Stimulated activated CD8-positive, alpha-beta memory T cell treated with anti-CD3 and anti-CD28 coated beads, Interleukin-4, amount 100 ng/mL, for 4 hours (primary cell): ENCODE results near the gene IL17RC.
"Not testable (repeated sequence)": the region's sequence is repeated elsewhere in the genome, so short reads cannot be mapped to it uniquely, and the experiment has no call there.

Experiments used
- DNase-seq, 2 donors: peaks; one replicate each; pipeline ENCODE4 v3.0.0-alpha.2; 2020; ENCODE audit warnings: low read depth in 2 of 2, low spot score in 1 of 2

Gene IL17RC, protein sequence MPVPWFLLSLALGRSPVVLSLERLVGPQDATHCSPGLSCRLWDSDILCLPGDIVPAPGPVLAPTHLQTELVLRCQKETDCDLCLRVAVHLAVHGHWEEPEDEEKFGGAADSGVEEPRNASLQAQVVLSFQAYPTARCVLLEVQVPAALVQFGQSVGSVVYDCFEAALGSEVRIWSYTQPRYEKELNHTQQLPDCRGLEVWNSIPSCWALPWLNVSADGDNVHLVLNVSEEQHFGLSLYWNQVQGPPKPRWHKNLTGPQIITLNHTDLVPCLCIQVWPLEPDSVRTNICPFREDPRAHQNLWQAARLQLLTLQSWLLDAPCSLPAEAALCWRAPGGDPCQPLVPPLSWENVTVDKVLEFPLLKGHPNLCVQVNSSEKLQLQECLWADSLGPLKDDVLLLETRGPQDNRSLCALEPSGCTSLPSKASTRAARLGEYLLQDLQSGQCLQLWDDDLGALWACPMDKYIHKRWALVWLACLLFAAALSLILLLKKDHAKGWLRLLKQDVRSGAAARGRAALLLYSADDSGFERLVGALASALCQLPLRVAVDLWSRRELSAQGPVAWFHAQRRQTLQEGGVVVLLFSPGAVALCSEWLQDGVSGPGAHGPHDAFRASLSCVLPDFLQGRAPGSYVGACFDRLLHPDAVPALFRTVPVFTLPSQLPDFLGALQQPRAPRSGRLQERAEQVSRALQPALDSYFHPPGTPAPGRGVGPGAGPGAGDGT

GRCh38 chr3:9916734-9917680, at the start of gene IL17RC:
Gene IL17RC (plus strand): TSS chr3:9917098. CDS start chr3:9917316, 218 bp downstream.
- peak in 1 of 2 donors; percentile 25 for DNase-seq

DNA sequence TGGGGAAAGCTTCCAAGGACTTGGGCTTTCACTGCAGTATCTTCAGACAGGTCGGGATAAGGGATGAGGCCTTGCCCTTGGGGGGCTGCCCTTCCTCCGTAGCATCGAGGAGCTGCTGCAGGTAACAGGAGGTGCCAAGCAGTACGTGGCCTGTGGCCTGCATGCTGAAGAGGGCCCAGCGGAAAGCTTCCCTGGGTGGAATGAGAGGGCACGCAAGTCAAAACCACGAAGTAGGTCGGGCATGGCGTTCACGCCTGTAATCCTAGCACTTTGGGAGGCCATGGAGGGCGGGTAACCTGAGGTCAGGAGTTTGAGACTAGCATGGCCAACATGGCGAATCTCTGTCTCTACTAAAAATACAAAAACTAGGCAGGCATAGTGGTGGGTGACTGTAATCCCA, 49.8 kb upstream of the IL17RC start:
- DNase-seq, result no peak

DNA sequence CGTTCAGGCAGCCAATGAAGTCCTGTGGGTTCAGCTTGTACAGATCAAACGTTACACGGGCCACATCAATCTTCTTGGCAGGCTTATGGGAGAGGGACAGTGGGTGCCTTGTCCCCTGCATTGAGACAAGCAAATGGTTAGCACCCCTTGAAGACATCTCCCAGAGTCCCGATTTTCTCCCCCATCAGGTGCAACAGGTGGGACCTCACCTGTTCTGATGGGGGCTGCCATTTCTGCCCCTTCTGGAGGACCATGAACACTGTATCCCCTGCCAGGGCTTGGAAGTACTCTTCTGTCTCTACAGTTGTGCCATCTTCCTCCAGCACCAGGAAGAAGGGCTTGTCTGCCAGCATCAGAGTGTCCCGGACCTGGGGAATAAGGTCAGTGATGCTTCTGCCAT, 46.9 kb upstream of the IL17RC start:
- no peak for DNase-seq

DNA sequence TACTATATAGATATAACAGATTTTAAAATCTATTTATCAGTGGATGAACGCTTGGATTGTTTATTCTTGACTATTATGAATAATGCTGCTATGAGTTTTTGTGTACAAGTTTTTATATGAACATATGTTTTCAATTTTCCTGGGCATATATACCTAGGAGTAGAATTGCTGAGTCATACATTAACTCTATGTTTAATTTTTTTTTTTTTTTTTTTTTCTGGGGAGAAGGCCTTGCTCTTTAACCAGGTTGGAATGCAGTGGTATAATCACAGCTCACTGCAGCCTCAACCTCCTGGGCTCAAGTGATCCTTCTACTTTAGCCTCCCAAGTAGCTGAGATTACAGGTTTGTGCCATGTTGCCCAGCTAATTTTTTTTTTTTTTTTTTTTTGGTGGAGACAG, 45.9 kb upstream of the IL17RC start:
- DNase-seq, result no peak

DNA sequence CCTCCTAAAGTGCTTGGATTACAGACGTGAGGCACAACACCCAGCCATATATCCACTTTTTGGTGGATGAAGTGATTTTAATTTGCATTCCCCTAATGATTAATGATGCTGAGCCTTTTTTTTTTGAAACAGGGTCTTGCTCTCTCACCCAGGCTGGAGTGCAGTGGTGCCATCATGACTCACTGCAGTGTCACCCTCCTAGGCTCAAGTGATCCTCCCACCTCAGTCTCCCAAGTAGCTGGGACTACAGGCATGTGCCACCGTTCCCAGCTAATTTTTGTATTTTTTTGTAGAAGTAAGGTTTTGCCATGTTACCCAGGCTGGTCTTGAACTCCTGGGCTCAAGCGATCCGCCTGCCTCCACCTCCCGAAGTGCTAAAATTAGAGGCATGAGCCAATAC, 44.8 kb upstream of the IL17RC start:
- not testable (repeated sequence) for DNase-seq

DNA sequence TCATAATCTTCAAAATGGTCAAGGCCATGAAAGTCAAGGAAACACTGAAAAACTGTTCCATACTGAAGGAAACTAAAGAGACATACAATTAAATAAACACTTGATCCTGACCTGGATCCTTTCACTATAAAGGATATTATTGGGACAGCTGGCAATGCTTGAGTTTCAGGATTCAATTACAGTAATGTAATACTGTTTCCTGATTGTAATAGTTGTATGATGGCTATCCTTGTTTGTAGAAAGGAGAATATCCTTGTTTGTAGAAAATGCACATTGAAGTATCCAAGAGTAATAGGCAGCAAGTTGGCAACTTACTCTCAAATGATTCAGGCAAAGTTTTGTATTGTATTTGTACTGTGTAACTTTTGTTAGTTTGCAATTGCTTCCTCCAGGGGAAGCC, 41.5 kb upstream of the IL17RC start:
- DNase-seq, result no peak

DNA sequence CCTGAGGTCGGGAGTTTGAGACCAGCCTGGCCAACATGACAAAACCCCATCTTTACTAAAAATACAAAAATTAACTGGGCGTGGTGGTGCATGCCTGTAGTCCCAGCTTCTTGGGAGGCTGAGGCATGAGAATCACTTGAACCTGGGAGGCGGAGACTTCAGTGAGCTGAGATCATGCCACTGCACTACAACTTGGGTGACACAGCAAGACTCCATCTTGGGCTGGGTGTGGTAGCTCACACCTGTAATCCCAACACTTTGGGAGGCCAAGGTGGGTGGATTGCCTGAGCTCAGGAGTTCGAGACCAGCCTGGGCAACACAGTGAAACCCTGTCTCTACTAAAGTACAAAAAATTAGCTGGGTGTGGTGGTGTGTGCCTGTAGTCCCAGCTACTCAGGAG, 40.6 kb upstream of the IL17RC start:
- not testable (repeated sequence) for DNase-seq

DNA sequence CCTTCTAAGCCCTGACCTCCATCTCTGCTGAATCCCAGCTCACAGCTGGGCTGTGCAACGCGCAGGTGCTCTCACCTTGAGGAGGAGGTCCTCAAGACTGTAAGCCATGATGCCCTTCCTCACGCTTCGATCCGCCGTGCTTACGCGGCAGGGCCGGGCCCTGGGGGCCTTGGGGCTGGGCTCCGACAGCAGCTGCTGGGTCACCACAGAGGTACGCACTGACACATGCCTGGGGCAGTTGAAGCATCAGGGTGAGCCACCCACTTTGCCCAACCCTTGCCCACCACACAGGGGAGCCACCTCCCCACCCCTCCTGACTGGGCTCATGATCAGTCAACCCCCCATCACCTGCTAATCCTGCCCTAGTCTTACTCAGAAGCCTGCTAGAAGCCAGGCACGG, 39.9 kb upstream of the IL17RC start:
- DNase-seq, result no peak

- no peak for DNase-seq
Observed at GRCh38 chr3:9878700-9879099, 38.2 kb upstream of the IL17RC start.

DNA sequence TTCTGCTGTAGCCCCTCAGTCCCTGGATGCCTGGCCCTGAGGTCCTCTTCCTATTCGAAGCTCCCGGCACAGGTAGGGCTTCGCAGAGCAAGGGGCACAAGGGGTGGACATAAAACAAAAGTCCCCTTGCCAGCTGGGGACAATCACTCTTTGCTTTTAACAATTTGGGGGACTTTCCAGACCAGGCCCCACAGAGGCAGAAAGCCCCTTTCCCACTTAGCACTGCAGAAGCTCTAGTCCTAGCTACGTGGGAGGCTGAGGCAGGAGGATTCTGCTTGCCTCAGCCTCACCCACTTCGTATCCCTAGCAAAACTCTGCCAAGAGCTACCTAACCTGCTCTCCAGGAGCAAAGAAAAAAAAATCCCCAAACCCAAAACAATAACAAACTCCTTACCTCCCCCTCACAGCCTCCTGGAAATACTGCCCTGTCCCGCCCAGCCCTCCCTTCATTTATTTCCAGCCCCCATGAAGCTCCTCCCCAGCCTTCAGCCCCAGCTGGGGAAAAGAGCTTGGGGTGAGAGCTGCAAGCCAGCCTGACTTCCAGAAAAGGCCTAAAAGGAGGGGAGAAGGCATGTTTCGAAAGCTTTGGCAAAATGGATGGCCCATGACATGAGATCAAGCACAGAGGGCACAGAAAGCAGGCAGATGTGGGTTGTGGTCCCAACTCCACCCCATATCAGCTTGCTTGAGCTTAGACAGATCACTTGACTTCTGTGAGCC, 36.9 kb upstream of the IL17RC start, which contains the start of gene CIDEC:
TSS of gene CIDEC (minus strand) at position 424 of the 720 bp plus-strand sequence. CDS start 1,767 bp downstream, outside the sequence.
- DNase-seq, result no peak

DNA sequence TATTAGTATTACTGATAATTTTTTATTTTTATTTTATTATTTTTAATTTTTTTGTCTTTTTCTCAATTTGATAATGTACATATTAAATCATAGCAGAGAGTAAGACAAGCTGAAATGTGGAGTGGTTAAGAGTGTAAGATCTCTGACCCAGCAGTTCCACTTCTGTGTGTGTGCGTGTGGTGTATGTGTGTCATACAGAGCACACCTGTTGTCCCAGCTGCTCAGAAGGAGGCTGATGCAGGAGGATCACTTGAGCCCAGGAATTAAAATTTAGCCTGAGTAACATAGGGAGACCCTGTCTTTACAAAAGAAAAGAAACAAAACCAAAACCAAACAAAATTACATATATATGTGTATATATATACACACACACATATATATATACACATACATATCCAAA, 35.5 kb upstream of the IL17RC start:
- DNase-seq, result no peak

GRCh38 chr3:9883706-9884554, 33.0 kb upstream of the IL17RC start:
- no peak for DNase-seq

- no peak for DNase-seq
Observed at GRCh38 chr3:9884555-9885165, 32.2 kb upstream of the IL17RC start.

DNA sequence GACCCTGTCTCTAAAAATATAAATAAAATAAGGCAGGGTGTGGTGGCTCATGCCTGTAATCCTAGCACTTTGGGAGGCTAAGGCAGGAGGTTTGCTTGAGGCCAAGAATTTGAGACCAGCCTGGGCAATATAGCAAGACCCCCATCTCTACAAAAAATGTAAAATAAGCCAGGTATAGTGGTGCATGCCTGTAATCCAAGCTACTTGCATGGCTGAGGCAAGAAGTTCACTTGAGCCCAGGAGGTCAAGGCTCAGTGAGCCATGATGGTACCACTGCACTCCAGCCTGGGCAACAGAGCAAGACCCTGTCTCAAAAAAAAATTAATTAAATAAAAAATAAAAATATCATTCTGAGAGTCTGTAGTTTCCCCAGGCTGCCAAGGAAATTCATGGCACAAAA, 30.6 kb upstream of the IL17RC start:
- no peak for DNase-seq

DNA sequence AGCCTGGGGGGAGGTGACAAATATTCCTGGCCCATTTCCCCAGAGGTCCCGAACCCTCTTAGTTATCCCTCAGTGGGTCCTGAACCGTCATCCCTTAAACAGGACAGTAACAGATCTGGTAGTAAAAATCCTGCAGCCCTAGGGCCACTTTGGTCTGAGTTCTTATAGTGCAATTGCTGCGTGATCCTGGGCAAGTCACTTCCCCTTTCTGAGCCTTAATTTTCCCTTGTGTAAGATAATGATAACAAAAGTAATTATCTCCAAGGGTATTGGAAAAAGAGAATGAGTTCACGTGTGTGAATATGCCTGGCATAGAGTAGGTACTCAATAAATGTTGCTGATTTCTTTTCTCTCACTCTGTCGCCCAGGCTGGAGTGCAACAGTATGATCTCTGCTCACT, 29.4 kb upstream of the IL17RC start:
- no peak for DNase-seq

GRCh38 chr3:9888540-9888939, 28.4 kb upstream of the IL17RC start:
- DNase-seq, result no peak

DNA sequence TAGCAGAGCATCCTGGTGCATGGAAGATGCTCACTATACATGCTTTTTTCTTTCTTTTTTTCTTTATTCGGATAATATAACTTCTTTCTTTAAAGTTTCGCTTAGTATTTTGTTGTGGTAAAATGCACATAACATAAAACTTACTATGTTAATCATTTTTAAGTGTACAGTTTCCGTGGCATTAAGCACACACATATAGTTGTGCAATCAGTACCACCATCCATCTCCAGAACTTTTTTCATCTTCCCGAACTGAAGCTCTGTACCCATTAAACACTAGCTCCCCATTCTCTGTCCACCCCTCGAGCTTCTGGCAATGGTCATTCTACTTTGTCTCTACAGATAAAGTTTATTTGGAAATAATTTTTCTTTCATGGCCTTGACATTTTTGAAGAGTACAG, 27.5 kb upstream of the IL17RC start:
- no peak for DNase-seq

DNA sequence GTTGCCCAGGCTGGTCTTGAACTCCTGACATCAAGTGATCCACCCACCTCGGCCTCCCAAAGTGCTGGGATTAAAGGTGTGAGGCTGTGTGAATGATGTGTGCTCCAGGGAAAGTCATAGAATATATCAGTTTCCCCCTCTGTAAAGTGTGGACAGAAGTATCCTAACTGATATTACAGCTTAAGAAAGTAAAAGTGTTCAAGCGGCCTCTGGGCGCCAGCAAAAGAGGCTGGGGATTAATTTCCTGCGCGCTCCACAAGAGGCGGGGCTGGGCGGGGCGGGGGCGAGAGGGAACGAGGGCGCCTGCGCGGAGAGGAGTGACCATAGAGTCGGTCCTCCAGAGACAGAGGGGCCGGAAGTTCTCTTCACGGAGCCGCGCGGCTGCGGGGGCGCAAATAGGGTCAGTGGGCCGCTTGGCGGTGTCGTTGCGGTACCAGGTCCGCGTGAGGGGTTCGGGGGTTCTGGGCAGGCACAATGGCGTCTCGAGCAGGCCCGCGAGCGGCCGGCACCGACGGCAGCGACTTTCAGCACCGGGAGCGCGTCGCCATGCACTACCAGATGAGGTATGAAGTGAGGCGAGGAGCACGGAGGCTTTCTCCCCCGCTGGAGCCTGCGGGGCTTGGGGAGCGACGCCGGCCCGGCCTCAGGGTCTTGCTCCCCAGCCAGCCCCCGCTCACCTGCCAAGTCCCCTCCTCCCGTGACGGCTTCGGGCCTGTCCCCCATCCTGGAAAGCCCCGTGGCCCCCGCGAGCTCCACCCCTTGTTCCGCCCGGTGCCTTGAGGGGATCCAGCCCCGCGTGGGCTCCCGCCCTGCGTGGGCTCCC, 26.4 kb upstream of the IL17RC start, which contains the start of gene JAGN1:
TSS of gene JAGN1 (plus strand) at position 362 of the 823 bp plus-strand sequence. CDS start at position 475, 113 bp downstream.
- peak; percentile 87 to 89 for DNase-seq
